Adrenal gland (tissue), 12 donors: Measurements from ENCODE around the gene FAM78A. TPM values are rescaled to one million over a fixed set of nuclear protein-coding genes. Genes with fewer than 3 reads are reported as not detected.

Experiments used
- DNase-seq, 7 donors: peaks; one replicate each; pipeline ENCODE4 v3.0.0-alpha.2; 2019 to 2020
- H3K27ac ChIP-seq, 5 donors: fragments of 200-600 bp; sonication (generic) in 4 of 5; 1 replicate in 3 of 5; 2 replicates in 2 of 5; pipeline versions ENCODE4 v1.5.1 to v1.8.0; 2016 to 2020; ENCODE audit warnings: mild to moderate bottlenecking in 1 of 5
- H3K27me3 ChIP-seq: fragments of 200-600 bp; 2 replicates; pipeline ENCODE4 v1.8.0; 2021
- H3K36me3 ChIP-seq, 2 donors: fragments of 200-600 bp; replicated peaks in 1 of 2; 1 replicate in 1 of 2; 2 replicates in 1 of 2; pipeline versions ENCODE4 v1.5.1 to v1.8.0; 2018 to 2022
- H3K4me1 ChIP-seq, 2 donors: fragments of 200-600 bp; replicated peaks in 1 of 2; 1 replicate in 1 of 2; 2 replicates in 1 of 2; pipeline versions ENCODE4 v1.5.1 to v1.8.0; 2018 to 2021
- H3K4me3 ChIP-seq, 4 donors: fragments of 200-600 bp; sonication (generic) in 3 of 4; one replicate each; pipeline ENCODE4 v1.5.1; 2016 to 2018
- H3K9me3 ChIP-seq, 3 donors: fragments of 200-600 bp; sonication (generic) in 1 of 3; replicated peaks in 1 of 3; 1 replicate in 2 of 3; 2 replicates in 1 of 3; pipeline versions ENCODE4 v1.5.1 to v1.8.0; 2016 to 2021
- POLR2A ChIP-seq, 2 donors: fragments of 450-650 bp; IDR thresholded peaks; one replicate each; pipeline ENCODE4 v1.6.1; 2017; ENCODE audit warnings: antibody characterized with exemption in 2 of 2, mild to moderate bottlenecking in 2 of 2, moderate library complexity in 1 of 2
- WGBS, 4 donors: extraction: QIAGEN DNeasy Blood & Tissue Kit in 2 of 4; methylation state at CpG; one replicate each; pipeline versions ENCODE4 v1.1.5 to v1.1.7; 2013 to 2017; 5-methylcytosine and 5-hydroxymethylcytosine counted together
- intact Hi-C, 2 donors: fragments of 100-400 bp; cut with DNase I; formaldehyde crosslinking; loops; one replicate each; pipeline versions ENCODE4 v1.14.1 to v1.15.0; 2022 to 2023
- polyA plus RNA-seq, 3 donors: library from polyadenylated mRNA; stranded (reverse); fragments of 200-250 nt in 2 of 3; fragments of 350-450 nt in 1 of 3; fragmentation: Illumina TruSeq in 1 of 3; extraction: RNeasy Lipid Tissue Mini Kit (QIAGEN cat#74804) in 1 of 3; gene quantifications; one replicate each; pipeline ENCODE4 v1.2.3, GENCODE V29; 2013 to 2014
- total RNA-seq, 9 donors: library from RNA; depleted of rRNA in 4 of 9; stranded (reverse); fragments of >200 nt in 4 of 9; fragments of 120-200 nt in 1 of 9; fragmentation: NEBNext Ultra II Directional in 1 of 9; extraction: Animal tissue kit (Norgen Biotek cat#: 25700) in 1 of 9; gene quantifications; one replicate each; pipeline versions ENCODE4 v1.1.0 to v1.2.4, GENCODE V29; 2013 to 2023
- TF ChIP-seq, protein P1 (sequence below), 6 experiments: fragments of 450-650 bp in 4 of 6; fragments of 200-600 bp in 2 of 6; sonication (generic) in 1 of 6; IDR thresholded peaks; 1 replicate in 5 of 6; 2 replicates in 1 of 6; pipeline versions ENCODE4 v1.5.1 to v1.8.0; 2016 to 2021; ENCODE audit warnings: antibody characterized with exemption in 6 of 6, mild to moderate bottlenecking in 2 of 6, moderate library complexity in 1 of 6
- donor health status: healthy with polysubstance abuse.
- donor health status: Bipolar disorder and iron deficiency.
- donor health status: DM: yes; HTN: yes; CAD: no.
- donor health status: DM: no; HTN: no; CAD: no.
- donor health status: DM: no; HTN: no; CAD: no.
- donor health status: DM: yes; HTN: yes; CAD: no.

The FAM78A gene
- total and polyA plus RNA-seq, 12 donors: 1.1 to 11.7 (median 6.5) TPM

GRCh38 chr9:131228988-131229387 lies 47.3 kb downstream of the FAM78A start:
- peaks cover 0 to 13% of the 10 kb centered on the region in 2 donors for H3K4me1 ChIP-seq
- H3K9me3 ChIP-seq: no peaks in the 10 kb centered on the region
- H3K27me3 ChIP-seq: no peaks in the 10 kb centered on the region
- intact Hi-C loops: no loop called here
- DNase-seq: no peak
- 82 to 87% (median 84%) methylated on average over 8 of the region's 8 CpGs for WGBS, 4 donors
- peaks cover 0 to 47% of the 10 kb centered on the region in 2 donors for H3K36me3 ChIP-seq
- H3K4me3 ChIP-seq: peak overlapping the region in 1 of 4 donors; percentile 29
- TF ChIP-seq POLR2A (IDR thresholded peaks at IDR 0.05): no peak
- TF ChIP-seq, protein P1, sequence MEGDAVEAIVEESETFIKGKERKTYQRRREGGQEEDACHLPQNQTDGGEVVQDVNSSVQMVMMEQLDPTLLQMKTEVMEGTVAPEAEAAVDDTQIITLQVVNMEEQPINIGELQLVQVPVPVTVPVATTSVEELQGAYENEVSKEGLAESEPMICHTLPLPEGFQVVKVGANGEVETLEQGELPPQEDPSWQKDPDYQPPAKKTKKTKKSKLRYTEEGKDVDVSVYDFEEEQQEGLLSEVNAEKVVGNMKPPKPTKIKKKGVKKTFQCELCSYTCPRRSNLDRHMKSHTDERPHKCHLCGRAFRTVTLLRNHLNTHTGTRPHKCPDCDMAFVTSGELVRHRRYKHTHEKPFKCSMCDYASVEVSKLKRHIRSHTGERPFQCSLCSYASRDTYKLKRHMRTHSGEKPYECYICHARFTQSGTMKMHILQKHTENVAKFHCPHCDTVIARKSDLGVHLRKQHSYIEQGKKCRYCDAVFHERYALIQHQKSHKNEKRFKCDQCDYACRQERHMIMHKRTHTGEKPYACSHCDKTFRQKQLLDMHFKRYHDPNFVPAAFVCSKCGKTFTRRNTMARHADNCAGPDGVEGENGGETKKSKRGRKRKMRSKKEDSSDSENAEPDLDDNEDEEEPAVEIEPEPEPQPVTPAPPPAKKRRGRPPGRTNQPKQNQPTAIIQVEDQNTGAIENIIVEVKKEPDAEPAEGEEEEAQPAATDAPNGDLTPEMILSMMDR (IDR thresholded peaks at IDR 0.05): no peak
- H3K27ac ChIP-seq: no peak overlapping the region

- Histone ChIP-seq H3K36me3 (peaks cover 0 to 41% of the 10 kb centered on the region in 2 donors), H3K4me3 (peak overlapping the region in 1 of 4 donors; percentile 29), H3K27ac (no peak overlapping the region), H3K27me3 (no peaks in the 10 kb centered on the region), H3K9me3 (no peaks in the 10 kb centered on the region), H3K4me1 (peaks cover 0 to 13% of the 10 kb centered on the region in 2 donors)
- TF ChIP-seq POLR2A (IDR thresholded peaks at IDR 0.05): no peak
- TF ChIP-seq, protein P1 (IDR thresholded peaks at IDR 0.05): no peak
- intact Hi-C loops: no loop called here
- DNase-seq: no peak
- 67 to 78% (median 74%) methylated on average over 5 to 9 of the region's 9 CpGs for WGBS, 4 donors
Observed at GRCh38 chr9:131227959-131228460, 48.3 kb downstream of the FAM78A start.

DNA sequence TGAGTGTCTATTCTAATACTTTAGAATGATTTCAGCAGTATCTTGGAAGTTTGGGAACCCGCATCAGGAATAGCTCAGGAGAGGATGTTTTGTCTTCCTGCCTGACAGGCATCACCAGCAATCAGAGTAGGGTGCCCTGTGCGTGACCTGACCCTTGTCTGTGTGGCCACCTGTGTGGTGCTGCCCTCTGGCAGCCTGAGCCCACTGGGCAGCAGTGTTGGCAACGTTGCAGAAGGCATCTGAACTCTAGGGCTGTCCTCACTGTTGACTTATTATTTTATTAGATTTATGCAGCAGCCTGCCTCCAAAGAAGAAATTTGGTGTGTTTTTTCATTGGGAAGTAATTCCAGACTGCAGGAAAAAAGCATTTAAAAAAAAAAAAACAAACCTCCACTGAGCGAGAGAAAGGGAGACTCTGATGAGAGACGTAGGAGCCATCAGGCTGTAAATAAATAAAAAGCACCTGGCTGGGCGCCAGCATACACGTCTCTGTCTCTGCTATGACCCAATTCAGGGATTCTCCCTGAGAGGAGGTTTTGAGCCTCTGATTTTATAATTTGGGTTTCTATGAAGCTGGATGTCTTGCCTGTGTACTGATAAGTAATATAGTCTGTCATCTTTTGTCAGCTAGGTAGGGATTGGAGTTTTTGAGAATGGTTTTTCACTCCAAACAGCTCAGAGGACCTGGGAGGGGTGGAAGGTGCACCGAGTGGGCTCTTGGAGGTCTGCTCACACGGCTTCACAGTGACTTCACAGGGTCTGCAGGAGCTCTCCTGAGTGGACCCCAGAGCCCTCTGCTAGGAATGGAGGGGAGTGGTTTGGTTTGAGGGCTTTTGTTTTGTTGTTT lies 49.0 kb downstream of the FAM78A start:
- DNase-seq: peak; percentile 47 to 83 (median 72)

GRCh38 chr9:131226226-131226625 lies 50.1 kb downstream of the FAM78A start:
- Histone ChIP-seq H3K4me1 (peaks cover 0 to 13% of the 10 kb centered on the region in 2 donors), H3K27ac (no peak overlapping the region), H3K27me3 (no peaks in the 10 kb centered on the region), H3K9me3 (no peaks in the 10 kb centered on the region), H3K4me3 (no peak overlapping the region), H3K36me3 (peaks cover 0 to 23% of the 10 kb centered on the region in 2 donors)
- no peak for DNase-seq
- 75 to 85% (median 82%) methylated on average over 3 of the region's 3 CpGs for WGBS, 4 donors
- intact Hi-C loops: no loop called here
- no peak for TF ChIP-seq POLR2A (IDR thresholded peaks at IDR 0.05)
- TF ChIP-seq, protein P1 (IDR thresholded peaks at IDR 0.05): no peak

More for the DNA sequence above, 49.0 kb downstream of the FAM78A start:
- TF ChIP-seq, protein P1 (IDR thresholded peaks at IDR 0.05): no peak
- TF ChIP-seq POLR2A (IDR thresholded peaks at IDR 0.05): no peak
- Histone ChIP-seq H3K4me1 (peaks cover 0 to 13% of the 10 kb centered on the region in 2 donors), H3K36me3 (peaks cover 0 to 34% of the 10 kb centered on the region in 2 donors), H3K9me3 (no peaks in the 10 kb centered on the region), H3K27me3 (no peaks in the 10 kb centered on the region), H3K27ac (peak overlapping the region in 1 of 5 donors; percentile 30), H3K4me3 (no peak overlapping the region)
- WGBS, 4 donors: 41 to 46% (median 45%) methylated on average over 9 of the region's 9 CpGs
- intact Hi-C loops: no loop called here
